Parathyroid adenoma (tissue), 2 donors: Measurements from ENCODE around the gene UHRF1.
"Not testable (repeated sequence)": the region's sequence is repeated elsewhere in the genome, so short reads cannot be mapped to it uniquely, and the experiment has no call there.

Source experiments
- H2AFZ ChIP-seq: fragments of 300-600 bp; sonication (generic); one replicate; pipeline ENCODE4 v1.7.0; 2017; ENCODE audit warnings: antibody characterized with exemption, mild to moderate bottlenecking
- H3K27ac ChIP-seq: fragments of 300-600 bp; sonication (generic); one replicate; pipeline ENCODE4 v1.7.0; 2017
- H3K27me3 ChIP-seq: fragments of 300-600 bp; sonication (generic); one replicate; pipeline ENCODE4 v1.7.0; 2017; ENCODE audit warnings: low read length; ENCODE audit not compliant: control insufficient read depth, insufficient read depth
- H3K36me3 ChIP-seq: fragments of 300-600 bp; sonication (generic); one replicate; pipeline ENCODE4 v1.7.0; 2017; ENCODE audit warnings: low read length; ENCODE audit not compliant: control insufficient read depth, insufficient read depth
- H3K4me1 ChIP-seq: fragments of 300-600 bp; sonication (generic); one replicate; pipeline ENCODE4 v1.7.0; 2017; ENCODE audit warnings: control low read depth
- H3K4me2 ChIP-seq: fragments of 300-600 bp; sonication (generic); one replicate; pipeline ENCODE4 v1.7.0; 2017; ENCODE audit warnings: low read length
- H3K4me3 ChIP-seq: fragments of 300-600 bp; sonication (generic); one replicate; pipeline ENCODE4 v1.7.0; 2017; ENCODE audit warnings: low read depth, low read length
- H3K79me2 ChIP-seq: fragments of 300-600 bp; sonication (generic); one replicate; pipeline ENCODE4 v1.7.0; 2017; ENCODE audit warnings: control low read depth
- H3K9ac ChIP-seq: fragments of 300-600 bp; sonication (generic); one replicate; pipeline ENCODE4 v1.7.0; 2017; ENCODE audit warnings: mild to moderate bottlenecking
- H3K9me3 ChIP-seq: fragments of 300-600 bp; sonication (generic); one replicate; pipeline ENCODE4 v1.7.0; 2017; ENCODE audit warnings: low read length; ENCODE audit not compliant: control insufficient read depth
- TF ChIP-seq, protein P1 (sequence below): fragments of 300-600 bp; sonication (generic); IDR thresholded peaks from one replicate; pipeline ENCODE4 v1.7.0; 2017; ENCODE audit warnings: antibody characterized with exemption, mild to moderate bottlenecking
- donor health status: primary hyperparathyroidism.

UHRF1 gene

GRCh38 chr19:4873930-4874329 lies 35.4 kb upstream of the UHRF1 start:
- Histone ChIP-seq H3K36me3 (no peaks in the 10 kb centered on the region), H3K79me2 (no peaks in the 10 kb centered on the region), H3K27ac (no peak overlapping the region), H3K9ac (no peak overlapping the region), H3K27me3 (no peaks in the 10 kb centered on the region), H3K4me3 (no peak overlapping the region), H3K9me3 (no peaks in the 10 kb centered on the region), H2AFZ (no peak overlapping the region), H3K4me2 (no peak overlapping the region), H3K4me1 (no peaks in the 10 kb centered on the region)
- TF ChIP-seq, protein P1, sequence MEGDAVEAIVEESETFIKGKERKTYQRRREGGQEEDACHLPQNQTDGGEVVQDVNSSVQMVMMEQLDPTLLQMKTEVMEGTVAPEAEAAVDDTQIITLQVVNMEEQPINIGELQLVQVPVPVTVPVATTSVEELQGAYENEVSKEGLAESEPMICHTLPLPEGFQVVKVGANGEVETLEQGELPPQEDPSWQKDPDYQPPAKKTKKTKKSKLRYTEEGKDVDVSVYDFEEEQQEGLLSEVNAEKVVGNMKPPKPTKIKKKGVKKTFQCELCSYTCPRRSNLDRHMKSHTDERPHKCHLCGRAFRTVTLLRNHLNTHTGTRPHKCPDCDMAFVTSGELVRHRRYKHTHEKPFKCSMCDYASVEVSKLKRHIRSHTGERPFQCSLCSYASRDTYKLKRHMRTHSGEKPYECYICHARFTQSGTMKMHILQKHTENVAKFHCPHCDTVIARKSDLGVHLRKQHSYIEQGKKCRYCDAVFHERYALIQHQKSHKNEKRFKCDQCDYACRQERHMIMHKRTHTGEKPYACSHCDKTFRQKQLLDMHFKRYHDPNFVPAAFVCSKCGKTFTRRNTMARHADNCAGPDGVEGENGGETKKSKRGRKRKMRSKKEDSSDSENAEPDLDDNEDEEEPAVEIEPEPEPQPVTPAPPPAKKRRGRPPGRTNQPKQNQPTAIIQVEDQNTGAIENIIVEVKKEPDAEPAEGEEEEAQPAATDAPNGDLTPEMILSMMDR = no peak

GRCh38 chr19:4877753-4878490 lies 31.4 kb upstream of the UHRF1 start:
- no peak overlapping the region for H3K9ac ChIP-seq

GRCh38 chr19:4878491-4878968 lies 30.8 kb upstream of the UHRF1 start:
- Histone ChIP-seq H3K4me2 (no peak overlapping the region), H3K9ac (no peak overlapping the region), H3K27ac (no peak overlapping the region), H2AFZ (no peak overlapping the region), H3K9me3 (no peaks in the 10 kb centered on the region), H3K4me3 (no peak overlapping the region), H3K79me2 (no peaks in the 10 kb centered on the region), H3K4me1 (no peaks in the 10 kb centered on the region), H3K36me3 (no peaks in the 10 kb centered on the region), H3K27me3 (no peaks in the 10 kb centered on the region)
- TF ChIP-seq, protein P1 = no peak

More at GRCh38 chr19:4877753-4878490, 31.4 kb upstream of the UHRF1 start:
- Histone ChIP-seq H3K27me3 (no peaks in the 10 kb centered on the region), H3K79me2 (no peaks in the 10 kb centered on the region), H3K27ac (no peak overlapping the region), H3K36me3 (no peaks in the 10 kb centered on the region), H3K4me3 (no peak overlapping the region), H3K9me3 (no peaks in the 10 kb centered on the region), H2AFZ (no peak overlapping the region), H3K4me1 (no peaks in the 10 kb centered on the region), H3K4me2 (no peak overlapping the region)
- TF ChIP-seq, protein P1 = no peak

DNA sequence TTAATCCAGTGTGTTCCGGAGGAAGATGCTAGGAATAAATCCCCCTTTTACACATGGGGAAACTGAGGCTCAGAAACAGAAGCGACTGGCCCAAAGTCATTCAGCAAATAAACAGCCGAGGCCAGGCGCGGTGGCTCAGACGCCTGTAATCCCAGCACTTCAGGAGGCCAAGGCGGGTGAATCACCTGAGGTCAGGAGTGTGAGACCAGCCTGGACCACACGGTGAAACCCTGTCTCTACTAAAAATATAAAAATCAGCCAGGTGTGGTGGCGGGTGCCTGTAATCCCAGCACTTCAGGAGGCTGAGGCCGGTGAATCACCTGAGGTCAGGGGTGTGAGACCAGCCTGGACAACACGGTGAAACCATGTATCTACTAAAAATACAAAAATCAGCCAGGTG lies 30.3 kb upstream of the UHRF1 start:
- no peak overlapping the region for H3K4me3 ChIP-seq
- H2AFZ ChIP-seq = no peak overlapping the region
- H3K4me1 ChIP-seq = no peaks in the 10 kb centered on the region
- H3K36me3 ChIP-seq = no peaks in the 10 kb centered on the region
- no peaks in the 10 kb centered on the region for H3K79me2 ChIP-seq
- no peak overlapping the region for H3K27ac ChIP-seq
- TF ChIP-seq, protein P1 = no peak
- no peaks in the 10 kb centered on the region for H3K9me3 ChIP-seq
- H3K27me3 ChIP-seq = no peaks in the 10 kb centered on the region
- H3K4me2 ChIP-seq = no peak overlapping the region
- H3K9ac ChIP-seq = no peak overlapping the region

DNA sequence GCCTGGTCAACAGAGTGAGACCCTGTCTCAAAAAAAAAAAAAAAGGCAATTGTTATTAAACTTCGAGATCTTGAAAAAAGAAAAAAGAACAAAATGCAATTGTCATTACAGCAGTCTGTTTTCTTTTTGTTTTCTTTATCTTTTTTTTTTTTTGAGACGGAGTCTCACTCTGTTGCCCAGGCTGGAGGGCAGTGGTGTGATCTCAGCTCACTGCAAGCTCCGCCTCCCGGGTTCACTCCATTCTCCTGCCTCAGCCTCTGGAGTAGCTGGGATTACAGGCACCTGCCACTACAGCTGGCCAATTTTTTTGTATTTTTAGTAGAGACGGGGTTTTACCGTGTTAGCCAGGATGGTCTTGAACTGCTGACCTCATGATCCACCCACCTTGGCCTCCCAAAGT lies 26.4 kb upstream of the UHRF1 start:
- H3K79me2 ChIP-seq, H3K27me3 ChIP-seq: not testable (repeated sequence)

DNA sequence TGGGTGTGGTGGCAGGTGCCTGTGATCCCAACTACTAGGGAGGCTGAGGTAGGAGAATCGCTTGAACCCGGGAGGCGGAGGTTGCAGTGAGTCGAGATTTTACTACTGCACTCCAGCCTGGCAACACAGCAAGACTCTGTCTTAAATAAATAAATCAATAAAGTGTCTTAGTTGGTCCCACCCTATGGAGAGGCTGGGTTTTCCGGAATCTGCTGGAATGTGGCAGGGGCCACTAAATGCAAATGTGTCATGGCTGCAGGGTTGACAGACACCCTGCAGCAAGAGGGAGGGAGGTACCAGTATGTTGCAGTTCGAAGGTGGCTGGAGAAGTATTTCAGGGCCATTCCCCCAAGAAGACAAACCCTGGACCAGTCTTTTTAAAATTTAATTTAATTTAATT lies 24.3 kb upstream of the UHRF1 start:
- not testable (repeated sequence) for H3K4me2 ChIP-seq, H3K27me3 ChIP-seq, H3K79me2 ChIP-seq, H3K27ac ChIP-seq, H3K9ac ChIP-seq, H3K4me3 ChIP-seq, H3K36me3 ChIP-seq, H2AFZ ChIP-seq, H3K4me1 ChIP-seq, H3K9me3 ChIP-seq

More for the DNA sequence above, 26.4 kb upstream of the UHRF1 start:
- H2AFZ ChIP-seq, H3K27ac ChIP-seq, H3K4me2 ChIP-seq, H3K9ac ChIP-seq, H3K36me3 ChIP-seq, H3K4me1 ChIP-seq, H3K4me3 ChIP-seq, H3K9me3 ChIP-seq: not testable (repeated sequence)

DNA sequence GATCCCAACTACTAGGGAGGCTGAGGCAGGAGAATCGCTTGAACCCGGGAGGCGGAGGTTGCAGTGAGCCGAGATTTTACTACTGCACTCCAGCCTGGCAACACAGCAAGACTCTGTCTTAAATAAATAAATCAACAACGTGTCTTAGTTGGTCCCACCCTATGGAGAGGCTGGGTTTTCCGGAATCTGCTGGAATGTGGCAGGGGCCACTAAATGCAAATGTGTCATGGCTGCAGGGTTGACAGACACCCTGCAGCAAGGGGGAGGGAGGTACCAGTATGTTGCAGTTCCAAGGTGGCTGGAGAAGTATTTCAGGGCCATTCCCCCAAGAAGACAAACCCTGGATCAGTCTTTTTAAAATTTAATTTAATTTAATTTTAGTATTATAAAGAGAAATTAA lies 21.5 kb upstream of the UHRF1 start:
- not testable (repeated sequence) for H3K9me3 ChIP-seq, H3K27ac ChIP-seq, H3K9ac ChIP-seq, H3K4me2 ChIP-seq, H2AFZ ChIP-seq, H3K4me3 ChIP-seq, H3K79me2 ChIP-seq, H3K36me3 ChIP-seq, H3K27me3 ChIP-seq, H3K4me1 ChIP-seq
